SK-N-SH (cell line): Measurements from ENCODE around the gene FAM107B. TPM values are rescaled to one million over a fixed set of nuclear protein-coding genes. Genes with fewer than 3 reads are reported as not detected.

Experiments
- CTCF ChIA-PET: fragments of 300-600, 350-600 bp; formaldehyde crosslinking; extraction: SDS; loops from one replicate; lab custom pipeline; 2021; lab: Yijun Ruan, JAX
- POLR2A ChIA-PET: fragments of 350-600 bp; sonication (Branson Sonifier 250); formaldehyde crosslinking; extraction: SDS; loops from one replicate; lab custom pipeline; 2020; ENCODE audit warnings: antibody characterized with exemption, inconsistent platforms; lab: Yijun Ruan, JAX
- DNase-seq: peaks from one replicate; pipeline ENCODE4 v3.0.0; 2012
- H2AFZ ChIP-seq: fragments of 200-600 bp; sonication (generic); 2 replicates; pipeline ENCODE4 v1.8.1; 2016; ENCODE audit warnings: antibody characterized with exemption, mild to moderate bottlenecking, low read depth
- H3F3A ChIP-seq: fragments of 200-600 bp; sonication (generic); replicated peaks from 2 replicates; pipeline ENCODE3; 2016; ENCODE audit warnings: antibody characterized with exemption, mild to moderate bottlenecking; ENCODE audit not compliant: insufficient read depth
- H3K27ac ChIP-seq, 2 experiments: fragments of 200-500 bp in 1 of 2; fragments of 200-600 bp in 1 of 2; sonication (Bioruptor generic) in 1 of 2; sonication (generic), shearing (Covaris generic) in 1 of 2; 2 replicates each; pipeline versions ENCODE4 v1.5.1 to v1.6.1; 2014 to 2016; ENCODE audit warnings: low read depth in 2 of 2, inconsistent platforms in 1 of 2, low read length in 1 of 2, mild to moderate bottlenecking in 1 of 2, mixed read lengths in 1 of 2
- H3K27me3 ChIP-seq: fragments of 200-600 bp; sonication (generic), shearing (Covaris generic); 2 replicates; pipeline ENCODE4 v1.6.1; 2016; ENCODE audit warnings: mixed run types; ENCODE audit not compliant: insufficient read depth
- H3K36me3 ChIP-seq, 2 experiments: fragments of 200-500 bp in 1 of 2; fragments of 200-600 bp in 1 of 2; sonication (Bioruptor generic) in 1 of 2; sonication (generic) in 1 of 2; replicated peaks in 1 of 2; 2 replicates each; pipeline versions ENCODE3 to v1.5.1; 2014 to 2016; ENCODE audit warnings: low read length in 1 of 2, mild to moderate bottlenecking in 1 of 2; ENCODE audit not compliant: insufficient read depth in 2 of 2, control insufficient read depth in 1 of 2
- H3K4me1 ChIP-seq, 2 experiments: fragments of 200-500 bp in 1 of 2; fragments of 200-600 bp in 1 of 2; sonication (Bioruptor generic) in 1 of 2; sonication (generic), shearing (Covaris generic) in 1 of 2; 2 replicates each; pipeline versions ENCODE4 v1.5.1 to v1.6.1; 2014 to 2016; ENCODE audit warnings: low read depth in 1 of 2, low read length in 1 of 2, mixed run types in 1 of 2; ENCODE audit not compliant: insufficient read depth in 2 of 2, control insufficient read depth in 1 of 2
- H3K4me2 ChIP-seq: fragments of 200-600 bp; sonication (generic), shearing (Covaris generic); 2 replicates; pipeline ENCODE4 v1.6.1; 2017; ENCODE audit warnings: mixed run types
- H3K4me3 ChIP-seq, 2 experiments: fragments of 200-500 bp in 1 of 2; fragments of 200-600 bp in 1 of 2; sonication (Bioruptor generic) in 1 of 2; sonication (generic), shearing (Covaris generic) in 1 of 2; 2 replicates each; pipeline versions ENCODE4 v1.5.1 to v1.8.1; 2014 to 2016; ENCODE audit warnings: low read depth in 2 of 2, inconsistent platforms in 1 of 2, low read length in 1 of 2, mild to moderate bottlenecking in 1 of 2, mixed read lengths in 1 of 2, moderate library complexity in 1 of 2
- H3K79me2 ChIP-seq: fragments of 200-600 bp; sonication (generic); 2 replicates; pipeline ENCODE4 v1.8.1; 2017; ENCODE audit warnings: mild to moderate bottlenecking; ENCODE audit not compliant: insufficient read depth
- H3K9ac ChIP-seq: fragments of 200-600 bp; sonication (generic); 2 replicates; pipeline ENCODE4 v1.6.1; 2017; ENCODE audit warnings: mixed run types
- H3K9me2 ChIP-seq: fragments of 200-600 bp; sonication (generic); 2 replicates; pipeline ENCODE4 v1.6.1; 2017; ENCODE audit warnings: mixed run types
- H3K9me3 ChIP-seq: fragments of 200-600 bp; sonication (generic); 2 replicates; pipeline ENCODE4 v1.6.1; 2017; ENCODE audit warnings: mixed run types, mild to moderate bottlenecking, moderate library complexity
- H4K20me1 ChIP-seq: fragments of 200-600 bp; sonication (generic); 2 replicates; pipeline ENCODE4 v1.6.1; 2017; ENCODE audit warnings: mild to moderate bottlenecking, mixed run types; ENCODE audit not compliant: insufficient read depth
- CHD2 ChIP-seq: fragments of 150-350 bp; IDR thresholded peaks from 2 replicates; pipeline ENCODE4 v1.6.1; 2018; ENCODE audit warnings: low read length; ENCODE audit not compliant: partially characterized antibody
- CTCF ChIP-seq: fragments of 200-600 bp; sonication (generic); IDR thresholded peaks from 2 replicates; pipeline ENCODE4 v1.6.1; 2017; ENCODE audit warnings: antibody characterized with exemption, mild to moderate bottlenecking, moderate library complexity
- ELF1 ChIP-seq: IDR thresholded peaks from 2 replicates; pipeline ENCODE4 v1.4.0; 2012
- EP300 ChIP-seq, 2 experiments: IDR thresholded peaks; 2 replicates each; pipeline versions ENCODE4 v1.4.0 to v1.6.1; 2012; ENCODE audit warnings: borderline replicate concordance in 1 of 2, low read depth in 1 of 2, low read length in 1 of 2
- FOSL2 ChIP-seq: IDR thresholded peaks from 2 replicates; pipeline ENCODE4 v1.4.0; 2012; ENCODE audit warnings: low read depth, mild to moderate bottlenecking, moderate library complexity, borderline replicate concordance
- FOXJ3 ChIP-seq: sonication (generic); formaldehyde crosslinking; IDR thresholded peaks from 2 replicates; pipeline ENCODE4 v1.5.1; 2020; ENCODE audit warnings: mild to moderate bottlenecking, missing genetic modification reagents
- GATA2 ChIP-seq: sonication (generic); formaldehyde crosslinking; IDR thresholded peaks from 2 replicates; pipeline ENCODE4 v1.5.0; 2020; ENCODE audit warnings: mild to moderate bottlenecking, missing genetic modification reagents
- MEF2A ChIP-seq: IDR thresholded peaks from 2 replicates; pipeline ENCODE4 v1.4.0; 2012; ENCODE audit warnings: low read depth, borderline replicate concordance
- POLR2AphosphoS5 ChIP-seq: IDR thresholded peaks from 2 replicates; pipeline ENCODE4 v1.6.1; 2012; ENCODE audit warnings: low read depth, low read length
- RCOR1 ChIP-seq: fragments of 150-350 bp; IDR thresholded peaks from 2 replicates; pipeline ENCODE4 v1.6.1; 2017; ENCODE audit warnings: antibody characterized with exemption, low read length
- REST ChIP-seq: IDR thresholded peaks from 2 replicates; pipeline ENCODE4 v1.6.1; 2012; ENCODE audit warnings: mild to moderate bottlenecking, low read depth, low read length, moderate library complexity
- RXRA ChIP-seq: IDR thresholded peaks from 2 replicates; pipeline ENCODE4 v1.4.0; 2012; ENCODE audit warnings: low read depth, mild to moderate bottlenecking, borderline replicate concordance
- SIN3A ChIP-seq: IDR thresholded peaks from 2 replicates; pipeline ENCODE4 v1.6.1; 2012; ENCODE audit warnings: low read depth, mild to moderate bottlenecking, low read length, moderate library complexity, borderline replicate concordance
- TAF1 ChIP-seq: IDR thresholded peaks from 2 replicates; pipeline ENCODE4 v1.6.1; 2012; ENCODE audit warnings: low read depth, mild to moderate bottlenecking, low read length, moderate library complexity, borderline replicate concordance
- TCF12 ChIP-seq: IDR thresholded peaks from 2 replicates; pipeline ENCODE4 v1.4.0; 2012
- TEAD4 ChIP-seq: IDR thresholded peaks from 2 replicates; pipeline ENCODE4 v1.4.0; 2012; ENCODE audit warnings: mild to moderate bottlenecking, borderline replicate concordance; ENCODE audit not compliant: insufficient read depth
- USF1 ChIP-seq: IDR thresholded peaks from 2 replicates; pipeline ENCODE4 v1.4.0; 2012; ENCODE audit warnings: low read depth, borderline replicate concordance
- ZBTB33 ChIP-seq: IDR thresholded peaks from 2 replicates; pipeline ENCODE4 v1.4.0; 2012; ENCODE audit warnings: low read depth, borderline replicate concordance
- WGBS: methylation state at CpG from one replicate; pipeline ENCODE4 v1.1.6; 2017; ENCODE audit warnings: low lambda C conversion rate; 5-methylcytosine and 5-hydroxymethylcytosine counted together
- polyA plus RNA-seq, 3 experiments: library from polyadenylated mRNA; depleted of rRNA; stranded (reverse); fragments of >200 nt; gene quantifications; 2 replicates each; pipeline ENCODE4 v1.2.3, GENCODE V29; 2012

The FAM107B gene
- polyA plus RNA-seq, 1 of the 3 experiments (the other 2 are of a cell fraction): 1.0 TPM

GRCh38 chr10:14806318-14806717 is 31.6 kb upstream of the FAM107B start:
- Histone ChIP-seq H2AFZ (no peak overlapping the region), H3K9me2 (no peaks in the 10 kb centered on the region), H3K27me3 (no peaks in the 10 kb centered on the region; the same call in 1 of the 2 replicates), H3K36me3 (no peaks in the 10 kb centered on the region), H3K9me3 (no peaks in the 10 kb centered on the region), H3K4me2 (no peak overlapping the region), H3K27ac (no peak overlapping the region), H3K79me2 (no peaks in the 10 kb centered on the region), H3K9ac (no peak overlapping the region), H3K4me3 (no peak overlapping the region), H3F3A (no peaks in the 10 kb centered on the region), H3K4me1 (no peaks in the 10 kb centered on the region; a peak in 1 of 4 replicates), H4K20me1 (no peaks in the 10 kb centered on the region)
- ChIA-PET POLR2A (no interaction called here), CTCF (no interaction called here)
- WGBS: 53% methylated on average over 3 of the region's 3 CpGs
- no peak for DNase-seq
- TF ChIP-seq POLR2AphosphoS5: no peak
- no peak for TF ChIP-seq TEAD4
- no peak for TF ChIP-seq GATA2 (CRISPR knock-in tag)
- TF ChIP-seq TCF12: no peak
- no peak for TF ChIP-seq SIN3A
- TF ChIP-seq REST: no peak
- TF ChIP-seq FOXJ3 (CRISPR knock-in tag): no peak
- TF ChIP-seq ELF1: no peak
- no peak for TF ChIP-seq CTCF
- TF ChIP-seq CHD2: no peak
- TF ChIP-seq EP300 (IDR thresholded peaks at IDR 0.05; ENCODE audit: borderline replicate concordance in 1 of 2, low read depth in 1 of 2, low read length in 1 of 2): no peak
- TF ChIP-seq RCOR1: no peak
- no peak for TF ChIP-seq USF1
- TF ChIP-seq MEF2A: no peak
- TF ChIP-seq FOSL2: no peak
- TF ChIP-seq RXRA: no peak
- no peak for TF ChIP-seq TAF1
- no peak for TF ChIP-seq ZBTB33
